CD4-positive, alpha-beta T cell treated with Interleukin-1 beta for 1 hour (primary cell): ENCODE data around the gene CCR7.

ENCODE experiments used
- DNase-seq, 2 donors: peaks; one replicate each; pipeline ENCODE4 v3.0.0-alpha.2; 2020 to 2022

The CCR7 gene

DNA sequence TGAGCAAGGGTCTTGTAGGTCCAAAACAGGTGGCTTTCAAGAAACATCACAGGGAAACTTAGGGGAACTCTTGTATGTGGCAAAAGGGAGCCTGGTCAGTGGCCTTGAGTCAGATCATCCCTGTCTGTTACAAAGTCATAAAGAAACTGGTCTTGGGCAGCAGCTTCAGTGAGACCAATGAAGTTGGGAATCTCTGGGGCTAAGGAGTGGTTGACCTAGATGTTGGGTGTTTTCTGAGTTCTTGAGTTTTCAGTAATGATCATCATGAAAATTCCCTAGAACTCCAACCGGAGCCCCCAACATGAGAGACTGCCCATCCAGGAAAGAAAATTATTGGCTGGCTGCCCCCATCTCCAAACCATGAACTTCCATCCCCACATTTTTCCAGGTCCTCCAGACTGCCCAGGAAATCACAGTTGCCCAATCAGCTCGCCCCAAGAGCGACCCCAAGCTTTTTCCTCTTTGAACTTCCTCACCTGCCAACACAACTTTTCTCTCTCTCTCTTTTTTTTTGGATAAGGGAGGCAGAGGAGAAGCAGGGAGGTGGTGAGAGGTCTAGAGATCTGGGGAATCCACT, 3.9 kb downstream of the CCR7 start:
- no peak for DNase-seq

DNA sequence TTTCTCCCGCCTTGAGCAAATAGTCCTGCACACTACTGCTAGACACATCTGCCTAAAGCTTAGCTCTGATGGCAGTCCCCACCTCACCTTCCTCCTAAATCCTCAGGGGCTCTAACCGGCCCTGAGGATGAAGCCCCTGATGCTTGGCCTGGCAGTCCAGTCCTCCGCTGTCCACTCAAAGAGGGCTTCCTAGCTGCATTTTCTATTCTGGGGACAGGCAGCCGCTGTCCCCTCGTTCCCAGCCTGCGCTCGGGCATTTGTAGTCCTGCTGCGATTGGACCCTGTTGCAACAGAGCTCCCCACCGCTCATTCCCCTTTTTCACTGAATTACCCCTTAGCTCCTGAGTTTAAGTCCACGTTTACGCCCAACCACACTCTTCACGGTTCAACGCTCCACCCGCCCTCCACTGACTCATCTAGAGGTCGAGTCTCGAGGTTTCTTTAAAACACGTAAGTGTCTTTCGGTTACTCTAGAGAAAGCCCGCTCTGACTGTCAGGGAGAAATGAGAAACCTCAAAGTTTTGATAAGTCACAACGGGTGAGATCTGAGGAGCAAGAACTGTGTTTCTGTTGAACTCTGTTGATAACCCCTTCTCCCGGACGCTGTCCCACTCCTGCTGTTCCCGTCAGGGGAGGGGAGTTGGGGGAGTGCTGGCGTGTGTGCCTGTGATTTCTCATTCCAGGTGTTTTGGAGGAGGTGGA, 4.5 kb downstream of the CCR7 start:
- peak; percentile 77 to 80 for DNase-seq

DNA sequence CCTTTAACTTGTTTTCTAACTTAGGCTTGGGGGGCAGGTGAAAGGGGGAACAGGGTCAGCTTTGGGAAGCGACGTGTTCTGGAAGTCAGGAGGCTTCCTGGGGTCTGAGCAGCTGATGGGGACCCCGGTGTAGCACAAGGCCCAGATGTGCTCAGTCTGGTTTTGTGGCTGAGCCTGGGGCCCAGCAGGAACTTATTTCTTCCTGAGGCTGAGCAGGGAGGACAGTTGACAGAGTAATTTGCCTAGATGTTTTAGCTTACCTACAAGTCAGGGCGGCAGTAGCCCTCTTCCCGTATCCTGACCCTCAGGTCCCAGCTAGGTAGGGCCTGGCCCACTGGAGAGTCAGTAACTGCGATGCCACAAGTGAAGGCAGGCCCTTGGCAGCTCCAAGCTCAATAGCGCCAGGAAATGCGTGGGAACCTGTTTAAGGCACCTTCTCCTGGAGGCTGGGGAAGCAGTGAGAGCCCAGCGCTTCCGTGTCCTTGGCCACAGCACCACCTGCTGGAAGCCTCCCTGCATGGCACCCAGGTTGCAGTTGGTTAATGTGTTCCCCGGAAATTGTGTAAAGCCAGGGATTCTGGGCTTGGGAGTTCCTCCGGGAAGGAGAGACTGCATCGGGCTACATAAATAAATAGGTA, 5.2 kb downstream of the CCR7 start:
- peak; percentile 79 to 84 for DNase-seq

DNA sequence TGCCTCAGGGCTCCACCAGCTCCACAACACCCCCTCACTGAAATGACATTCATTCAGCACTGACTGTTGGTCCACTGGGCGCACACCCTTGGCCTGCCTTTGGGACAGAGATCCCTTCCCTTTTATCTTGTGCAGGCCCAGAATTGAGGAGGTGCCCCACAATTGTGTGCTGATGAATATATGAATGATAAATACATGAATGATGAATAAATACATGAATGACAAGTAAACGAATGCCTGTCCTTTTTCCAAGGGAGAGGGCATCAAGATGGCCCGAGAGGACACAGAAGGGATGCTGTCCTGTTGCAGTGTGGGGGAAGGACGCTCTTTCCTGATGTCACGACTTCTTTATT, 5.7 kb downstream of the CCR7 start:
- no peak for DNase-seq

DNA sequence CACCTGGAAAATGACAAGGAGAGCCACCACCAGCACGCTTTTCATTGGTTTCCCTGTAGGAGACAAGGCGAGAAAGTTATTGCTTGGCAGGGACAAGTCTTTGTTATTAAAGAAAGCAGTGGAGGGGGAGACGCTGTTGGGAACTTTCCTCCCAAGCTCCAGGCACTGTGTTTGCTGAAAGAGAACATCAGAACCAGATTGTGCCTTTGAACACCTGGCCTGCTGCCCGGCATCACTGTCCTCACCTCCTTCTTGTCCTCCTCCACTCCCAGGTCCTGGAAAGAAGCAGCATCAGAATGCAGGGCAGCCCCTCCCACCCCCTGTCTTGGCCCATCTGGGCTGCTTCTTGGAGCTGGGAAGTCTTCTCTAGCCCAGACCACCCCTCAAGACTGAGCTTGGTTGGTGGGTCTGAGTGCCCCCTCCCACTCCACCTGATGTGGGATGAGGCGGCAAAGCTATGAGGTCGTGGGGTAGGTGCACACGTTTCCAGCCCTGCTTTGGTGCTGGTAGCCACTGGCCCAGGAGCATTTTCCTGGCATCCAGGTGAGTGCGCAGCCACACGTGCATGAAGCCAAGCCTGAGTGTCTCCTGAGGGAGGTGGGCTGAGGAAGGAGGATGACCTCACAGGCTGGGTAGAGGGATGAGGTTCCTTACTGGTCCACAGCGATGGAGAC, 6.2 kb downstream of the CCR7 start:
- no peak for DNase-seq

DNA sequence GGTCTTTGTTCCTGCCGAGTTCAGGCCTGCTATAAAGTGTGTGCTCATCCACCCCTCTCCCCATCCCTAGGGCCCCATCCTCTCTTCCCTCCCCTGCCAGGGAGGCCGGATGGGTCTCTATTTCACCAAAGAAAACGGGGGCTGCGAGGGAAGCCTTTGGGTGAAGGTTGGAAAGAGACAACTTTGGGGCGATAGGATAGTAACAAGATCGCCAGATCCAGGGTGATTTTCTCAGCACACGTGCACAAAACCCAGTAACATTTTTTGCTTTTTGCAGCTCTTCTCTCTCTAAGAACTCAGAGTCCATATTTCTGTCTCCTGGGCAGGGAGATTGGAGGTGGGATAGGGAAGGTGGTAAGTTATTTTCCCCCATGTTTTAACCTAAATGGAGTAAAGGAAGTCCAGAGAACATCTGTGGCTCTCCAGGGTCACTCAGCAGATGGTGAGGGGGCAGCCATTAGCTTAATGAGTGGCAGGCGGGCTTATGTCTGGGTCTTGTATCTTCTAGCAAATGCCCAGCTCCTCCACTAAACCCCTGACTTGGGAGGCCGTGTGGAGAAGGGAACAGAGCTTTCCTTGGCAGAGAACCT, 6.9 kb downstream of the CCR7 start:
- DNase-seq: no peak

DNA sequence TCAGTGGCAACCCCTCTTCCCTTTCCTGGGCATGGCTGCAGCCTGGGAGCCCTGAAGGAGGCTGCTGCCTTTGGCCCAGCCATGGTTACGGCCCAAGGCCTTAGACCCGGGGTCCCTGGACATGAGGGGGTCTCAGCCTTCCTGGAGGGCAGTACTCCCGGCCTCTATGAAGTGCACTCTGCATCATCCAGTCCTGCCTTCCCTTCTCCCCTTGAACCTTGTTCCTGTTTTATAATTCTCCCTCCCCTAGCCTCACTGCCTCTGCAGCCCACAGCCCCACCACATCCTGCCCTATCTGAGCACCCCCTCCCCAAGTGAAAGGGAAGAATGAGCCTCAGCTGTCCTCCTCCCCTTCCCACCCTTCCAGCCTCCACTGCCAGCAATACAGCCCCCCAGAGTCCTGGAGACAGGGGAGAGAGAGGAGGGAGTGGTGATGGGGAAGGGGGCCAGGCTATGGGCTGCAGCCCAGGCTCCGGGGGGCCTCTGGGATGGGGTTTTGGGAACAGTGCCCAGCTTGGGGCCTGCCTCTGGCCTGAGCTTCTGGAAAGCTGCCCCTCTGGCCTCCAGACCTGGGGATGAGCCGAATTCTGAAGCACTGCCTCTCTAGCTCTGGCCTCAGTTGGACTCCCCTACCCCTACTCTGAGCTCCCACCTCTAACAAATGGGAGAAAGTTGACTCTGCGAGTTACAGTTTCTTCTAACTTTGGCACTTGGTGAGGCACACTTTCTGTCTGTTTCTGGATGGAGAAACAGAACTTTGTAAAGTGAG, 7.6 kb downstream of the CCR7 start:
- no peak for DNase-seq

DNA sequence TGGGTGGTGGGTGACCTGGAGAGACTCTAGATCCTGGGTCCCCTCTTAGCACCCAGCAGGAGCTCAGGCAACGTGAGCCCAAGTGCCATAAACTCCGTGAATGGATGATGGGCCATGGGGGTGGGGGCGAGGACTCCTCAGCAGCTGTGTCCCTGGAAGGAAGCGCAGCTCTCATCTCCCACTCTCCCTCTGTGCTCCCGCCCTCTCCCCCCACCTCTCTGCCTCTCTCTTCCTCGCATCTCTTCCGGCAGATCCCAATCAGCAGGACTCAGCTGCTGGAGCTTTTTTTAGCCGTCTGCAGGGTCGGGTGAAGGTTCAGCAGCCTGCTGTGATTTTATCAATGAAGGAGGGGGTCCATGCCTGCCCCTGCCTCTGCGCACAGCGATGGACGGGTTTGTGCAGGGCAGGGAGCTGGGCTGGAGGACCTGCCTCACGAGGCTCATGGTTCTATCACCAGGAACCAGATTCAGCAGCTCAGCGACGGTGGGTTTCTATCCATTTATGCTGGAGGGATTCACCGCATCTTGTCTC, 8.3 kb downstream of the CCR7 start:
- DNase-seq: no peak

DNA sequence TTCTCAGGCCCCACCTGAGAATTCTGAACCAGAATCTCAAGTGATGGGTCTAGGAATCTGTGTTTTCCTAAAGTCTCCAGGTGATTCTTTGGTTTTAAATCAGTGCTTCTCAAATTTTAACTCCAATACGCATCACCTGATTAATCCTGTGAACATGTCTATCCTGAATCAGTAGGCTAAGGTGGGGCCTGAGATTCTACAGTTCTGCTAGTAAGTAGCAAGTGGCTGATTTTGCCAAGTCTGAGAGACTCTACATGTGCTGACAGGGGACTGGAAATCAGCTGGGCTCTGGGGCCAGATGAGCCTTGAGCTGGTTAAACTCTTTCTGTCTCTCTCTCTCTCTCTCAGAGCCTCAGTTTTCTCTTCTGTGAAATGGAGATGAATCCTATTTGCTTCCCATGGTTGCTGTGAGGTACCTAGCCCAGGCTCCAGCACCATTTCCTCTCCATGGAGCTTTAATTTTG, 9.0 kb downstream of the CCR7 start:
- no peak for DNase-seq

DNA sequence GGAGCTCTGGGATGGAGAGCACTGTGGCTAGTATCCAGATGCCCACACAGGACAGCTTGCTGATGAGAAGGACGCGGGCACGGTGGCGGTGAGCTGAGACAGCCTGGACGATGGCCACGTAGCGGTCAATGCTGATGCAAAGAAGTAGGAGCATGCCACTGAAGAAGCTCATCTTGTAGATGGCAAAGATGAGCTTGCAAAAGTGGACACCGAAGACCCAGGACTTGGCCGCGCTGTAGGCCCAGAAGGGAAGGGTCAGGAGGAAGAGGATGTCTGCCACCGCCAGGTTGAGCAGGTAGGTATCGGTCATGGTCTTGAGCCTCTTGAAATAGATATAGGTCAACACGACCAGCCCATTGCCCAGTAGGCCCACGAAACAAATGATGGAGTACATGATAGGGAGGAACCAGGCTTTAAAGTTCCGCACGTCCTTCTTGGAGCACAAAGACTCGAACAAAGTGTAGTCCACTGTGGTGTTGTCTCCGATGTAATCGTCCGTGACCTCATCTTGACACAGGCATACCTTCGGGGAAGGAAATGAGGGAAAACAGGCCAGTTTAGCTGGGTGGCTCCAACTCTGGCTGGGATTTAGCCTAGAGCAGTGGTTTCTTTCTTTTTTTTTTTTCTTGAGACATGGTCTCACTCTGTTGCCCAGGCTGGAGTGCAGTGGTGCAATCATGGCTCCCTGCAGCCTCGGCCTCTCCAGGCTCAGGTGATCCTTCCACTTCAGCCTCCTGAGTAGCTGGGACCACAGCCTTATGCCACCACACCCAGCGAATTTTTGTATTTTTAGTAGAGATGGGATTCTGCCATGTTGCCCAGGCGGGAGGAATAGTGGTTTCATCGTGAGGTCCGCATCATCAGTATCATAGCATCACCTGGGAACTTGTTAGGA, 9.7 kb downstream of the CCR7 start:
- no peak for DNase-seq

DNA sequence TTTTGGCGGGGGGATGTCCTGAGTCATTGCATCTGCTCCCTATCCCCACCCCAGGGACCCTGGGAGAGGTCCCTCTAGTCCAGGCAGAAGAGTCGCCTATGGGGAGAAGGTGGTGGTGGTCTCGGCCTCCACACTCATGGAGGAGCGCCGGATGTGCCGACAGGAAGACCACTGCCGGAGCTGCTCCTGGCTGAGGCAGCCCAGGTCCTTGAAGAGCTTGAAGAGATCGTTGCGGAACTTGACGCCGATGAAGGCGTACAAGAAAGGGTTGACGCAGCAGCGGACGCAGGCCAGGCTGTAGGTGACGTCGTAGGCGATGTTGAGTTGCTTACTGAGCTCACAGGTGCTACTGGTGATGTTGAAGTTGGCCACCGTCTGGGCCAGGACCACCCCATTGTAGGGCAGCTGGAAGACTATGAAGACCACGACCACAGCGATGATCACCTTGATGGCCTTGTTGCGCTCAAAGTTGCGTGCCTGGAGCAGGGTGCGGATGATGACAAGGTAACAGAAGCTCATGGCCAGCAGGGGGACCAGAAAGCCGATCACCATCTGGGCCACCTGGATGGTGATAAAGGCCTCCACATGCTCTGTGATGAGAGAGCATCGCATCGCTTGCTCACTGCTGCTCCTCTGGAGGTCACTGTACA, 10.5 kb downstream of the CCR7 start:
- peak in 1 of 2 donors; percentile 21 for DNase-seq

DNA sequence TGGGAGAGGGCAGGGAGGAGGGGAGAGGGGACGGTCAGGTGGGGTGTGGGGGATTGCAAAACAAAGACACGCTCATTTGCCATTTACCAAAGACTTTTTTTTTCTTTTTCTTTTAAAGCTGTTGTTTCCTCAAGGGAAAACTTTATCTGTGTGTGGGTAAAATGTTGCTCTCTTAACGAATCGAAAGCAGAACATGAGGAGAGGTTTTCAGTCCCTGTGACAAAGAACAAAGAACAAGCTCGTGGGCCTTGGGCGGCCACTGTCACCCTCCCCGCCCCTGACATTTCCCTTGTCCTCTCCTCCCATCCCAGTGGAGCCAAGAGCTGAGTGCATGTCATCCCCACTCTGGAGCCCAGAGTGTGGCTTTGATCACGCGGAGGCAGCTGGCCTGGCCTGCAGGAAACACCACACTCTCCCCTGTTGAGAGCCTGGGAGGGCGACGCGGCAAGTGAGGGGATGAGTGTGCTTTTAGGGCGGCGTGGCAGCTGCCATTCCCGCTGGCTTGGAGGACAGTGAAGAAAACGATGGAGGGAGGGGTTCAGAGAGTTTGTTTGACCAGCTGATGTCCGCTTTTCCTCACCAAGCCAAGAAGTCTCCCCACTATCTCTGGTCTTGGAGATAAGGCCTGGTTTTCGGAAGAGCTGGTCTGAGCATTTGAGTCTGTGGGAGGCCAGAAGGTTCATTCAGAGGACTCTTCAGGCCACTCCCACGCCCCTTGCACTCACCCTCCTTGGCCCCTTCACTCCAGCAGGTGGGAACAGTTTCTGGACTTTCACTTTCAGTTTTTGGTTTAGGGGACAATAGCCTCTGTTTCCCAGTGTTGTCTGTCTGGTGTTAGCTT, 11.4 kb downstream of the CCR7 start:
- DNase-seq: peak in 1 of 2 donors; percentile 19

DNA sequence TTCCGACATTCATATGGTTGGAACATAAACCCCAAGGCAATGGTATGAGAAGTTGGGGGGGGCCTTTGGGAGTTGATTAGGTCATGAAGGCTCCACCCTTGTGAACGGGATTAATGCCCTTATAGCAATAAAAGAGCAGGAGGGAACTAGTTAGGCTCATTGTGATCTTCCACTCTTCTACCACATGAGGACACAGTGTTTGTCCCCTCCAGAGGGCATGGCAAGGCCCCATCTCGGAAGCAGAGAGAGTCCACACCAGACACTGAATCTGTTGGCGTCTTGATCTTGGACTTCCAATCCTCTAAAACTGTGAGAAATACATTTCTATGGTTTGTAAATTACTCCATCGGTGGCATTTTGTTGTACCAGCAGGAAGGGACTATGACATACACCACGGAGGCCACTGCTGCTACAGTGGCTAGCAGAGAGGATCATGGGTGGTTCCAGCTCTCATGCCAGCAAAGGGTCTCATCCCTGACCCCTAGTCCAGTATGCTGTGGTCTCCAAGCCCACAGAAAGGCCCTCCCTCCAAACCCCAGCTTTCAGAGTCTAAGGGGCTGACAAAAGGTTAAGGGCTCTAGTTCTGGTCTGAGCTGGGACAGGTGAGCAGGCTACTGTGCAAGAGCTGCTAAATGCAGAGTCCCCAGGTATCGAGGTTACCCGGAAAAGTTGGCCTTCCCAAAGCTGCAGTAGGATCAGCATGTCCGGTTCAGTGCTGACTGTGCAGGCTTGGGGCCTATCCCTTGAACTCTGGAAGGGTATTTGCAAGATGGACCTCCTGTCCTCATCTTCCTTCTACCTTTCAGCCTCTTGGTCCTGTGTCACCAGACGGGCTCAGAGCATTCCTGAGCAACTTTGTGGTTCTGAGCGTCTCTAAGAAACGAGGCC, 12.2 kb downstream of the CCR7 start:
- no peak for DNase-seq

DNA sequence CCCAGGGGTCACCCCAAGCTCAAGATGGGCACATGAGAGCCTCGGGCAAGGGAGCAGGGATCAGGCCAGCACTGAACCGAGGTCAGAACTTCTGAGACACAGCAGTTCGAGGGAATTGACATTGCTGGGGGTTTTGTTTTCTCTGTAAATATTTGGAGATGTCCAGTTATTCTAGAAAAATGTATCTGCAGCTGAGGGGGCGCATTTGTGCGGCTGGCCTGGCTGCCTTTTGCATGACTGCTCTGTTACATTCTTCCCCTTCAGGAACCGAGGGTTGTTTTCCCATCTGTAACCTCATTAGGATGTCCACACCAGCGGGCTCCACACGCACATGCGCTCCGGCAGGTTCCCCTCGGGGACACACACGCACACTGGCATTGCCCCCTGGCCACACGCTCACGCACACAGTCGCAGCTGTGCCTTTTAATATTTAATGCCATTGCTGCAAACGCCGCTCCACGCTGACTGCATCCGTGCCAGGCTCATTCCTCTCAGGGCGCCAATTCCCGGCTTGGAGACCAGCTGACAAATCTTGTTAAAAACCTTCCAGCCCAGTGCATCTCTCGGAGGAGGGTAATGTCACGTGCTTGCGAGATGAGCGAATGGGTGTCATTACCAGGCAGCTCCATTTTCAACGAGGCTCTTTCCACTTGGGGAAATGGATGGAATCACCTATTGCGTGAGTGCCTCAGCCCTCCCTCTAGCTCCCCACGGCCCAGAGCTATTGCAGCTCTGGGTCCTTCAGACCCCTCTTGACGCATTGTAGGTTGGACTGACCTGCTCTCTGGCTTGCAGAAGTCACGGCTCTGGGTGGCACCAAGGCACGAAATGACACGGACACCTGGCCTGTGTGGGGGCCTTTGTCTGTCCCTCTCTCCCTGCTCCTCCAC, 13.1 kb downstream of the CCR7 start:
- peak; percentile 32 to 35 for DNase-seq

DNA sequence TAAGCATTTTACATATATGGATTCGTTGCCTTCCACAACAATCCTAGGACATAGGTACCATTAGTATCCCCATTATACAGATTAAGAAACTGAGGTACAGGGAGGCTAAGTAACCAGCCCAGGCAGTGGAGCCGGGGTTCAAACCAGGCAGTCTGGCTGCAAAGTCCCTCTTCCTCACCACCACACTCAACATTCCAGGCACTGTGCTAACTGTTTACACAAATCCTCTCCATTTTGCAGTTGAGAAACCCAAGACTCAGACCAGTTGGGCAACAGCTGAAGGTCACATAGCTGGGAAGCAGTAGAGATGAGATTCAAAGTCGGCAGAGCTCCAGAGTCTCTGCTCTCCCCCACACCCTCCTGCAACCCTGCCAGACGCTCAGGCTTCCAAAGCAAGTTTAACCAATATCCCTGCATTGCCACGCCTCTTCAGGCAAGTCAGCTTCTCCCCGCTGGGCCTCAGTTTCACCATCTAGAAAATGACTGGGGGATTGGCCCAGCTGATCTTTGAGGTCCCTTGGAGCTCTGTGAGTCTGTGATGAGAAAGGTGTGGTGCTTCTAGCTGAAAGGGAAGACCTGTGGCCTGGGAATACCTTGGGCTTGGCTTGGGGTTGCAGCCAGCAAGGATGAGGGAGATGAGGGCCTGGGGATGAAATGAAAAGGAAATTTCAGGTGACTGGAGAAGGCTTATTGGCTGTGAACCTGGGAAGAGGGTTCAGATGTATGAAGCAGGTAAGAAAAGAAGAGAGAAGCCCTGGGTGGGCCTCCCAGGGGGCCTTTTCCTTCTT, 14.0 kb downstream of the CCR7 start:
- DNase-seq: no peak

DNA sequence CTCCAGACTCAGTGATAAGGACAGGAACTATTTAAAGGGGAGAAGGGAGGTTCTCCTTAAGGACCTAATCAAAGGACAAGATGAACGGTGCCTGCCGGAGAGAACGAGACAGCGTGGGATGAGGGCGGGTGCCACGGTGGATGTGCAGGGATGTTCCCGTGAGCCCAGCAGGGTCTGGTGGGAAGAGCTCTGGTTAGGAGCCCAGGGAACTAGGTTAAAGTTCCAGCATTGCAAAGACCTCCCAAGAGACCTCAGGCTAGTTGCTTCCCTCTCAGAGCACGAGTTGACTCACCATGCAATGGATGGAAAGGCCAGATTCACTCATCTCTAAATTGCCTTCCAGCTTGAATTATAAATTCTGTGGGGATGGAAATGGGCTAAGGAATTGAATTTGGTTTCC, 14.7 kb downstream of the CCR7 start:
- no peak for DNase-seq
